Kidney epithelial cell (primary cell): ENCODE data around the gene ME3. TPM values are rescaled to one million over a fixed set of nuclear protein-coding genes. Genes with fewer than 3 reads are reported as not detected.

ENCODE experiments used
- DNase-seq: peaks from one replicate; pipeline ENCODE4 v3.0.0-alpha.2; 2010; ENCODE audit warnings: low read depth
- H3K27me3 ChIP-seq: 2 replicates; pipeline ENCODE4 v1.6.0; 2011; ENCODE audit warnings: low read length; ENCODE audit not compliant: control insufficient read depth, insufficient read depth
- H3K36me3 ChIP-seq: 2 replicates; pipeline ENCODE4 v1.5.1; 2011; ENCODE audit warnings: low read length; ENCODE audit not compliant: control insufficient read depth, insufficient read depth
- H3K4me3 ChIP-seq: 2 replicates; pipeline ENCODE4 v1.5.1; 2011; ENCODE audit warnings: low read depth, mild to moderate bottlenecking, control low read depth, low read length
- total RNA-seq: library from RNA; depleted of rRNA; stranded (reverse); fragments of >200 nt; gene quantifications from 2 replicates; pipeline ENCODE4 v1.2.3, GENCODE V29; 2015
- TF ChIP-seq, protein P1 (sequence below): IDR thresholded peaks from 2 replicates; pipeline ENCODE4 v1.5.1; 2011; ENCODE audit warnings: mild to moderate bottlenecking, moderate library complexity, low read length, control low read depth, inconsistent platforms; ENCODE audit not compliant: insufficient read depth, poor library complexity, severe bottlenecking

Gene ME3
- total RNA-seq, 1 donor from 2014 or later: 35.7 TPM

DNA sequence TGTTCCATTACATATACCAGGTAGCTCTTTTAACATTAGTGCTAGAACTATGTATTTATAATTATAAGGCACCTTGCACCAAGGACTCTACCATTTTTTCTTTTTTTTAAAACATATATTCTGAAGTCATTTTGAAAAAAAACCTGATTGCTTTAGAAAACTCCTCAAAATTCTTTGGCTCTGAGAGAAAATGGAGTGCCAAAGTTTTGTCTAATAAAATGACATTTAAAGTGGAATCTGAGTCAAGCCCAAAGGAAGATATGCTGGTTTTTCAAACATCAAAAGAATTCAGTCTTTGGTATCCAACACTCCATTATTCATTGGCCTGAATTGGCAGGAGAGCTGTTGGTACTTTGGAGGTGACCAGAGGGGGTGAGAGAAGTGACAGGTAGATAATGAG, 116.5 kb downstream of the ME3 start:
- TF ChIP-seq, protein P1, sequence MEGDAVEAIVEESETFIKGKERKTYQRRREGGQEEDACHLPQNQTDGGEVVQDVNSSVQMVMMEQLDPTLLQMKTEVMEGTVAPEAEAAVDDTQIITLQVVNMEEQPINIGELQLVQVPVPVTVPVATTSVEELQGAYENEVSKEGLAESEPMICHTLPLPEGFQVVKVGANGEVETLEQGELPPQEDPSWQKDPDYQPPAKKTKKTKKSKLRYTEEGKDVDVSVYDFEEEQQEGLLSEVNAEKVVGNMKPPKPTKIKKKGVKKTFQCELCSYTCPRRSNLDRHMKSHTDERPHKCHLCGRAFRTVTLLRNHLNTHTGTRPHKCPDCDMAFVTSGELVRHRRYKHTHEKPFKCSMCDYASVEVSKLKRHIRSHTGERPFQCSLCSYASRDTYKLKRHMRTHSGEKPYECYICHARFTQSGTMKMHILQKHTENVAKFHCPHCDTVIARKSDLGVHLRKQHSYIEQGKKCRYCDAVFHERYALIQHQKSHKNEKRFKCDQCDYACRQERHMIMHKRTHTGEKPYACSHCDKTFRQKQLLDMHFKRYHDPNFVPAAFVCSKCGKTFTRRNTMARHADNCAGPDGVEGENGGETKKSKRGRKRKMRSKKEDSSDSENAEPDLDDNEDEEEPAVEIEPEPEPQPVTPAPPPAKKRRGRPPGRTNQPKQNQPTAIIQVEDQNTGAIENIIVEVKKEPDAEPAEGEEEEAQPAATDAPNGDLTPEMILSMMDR: no peak
- Histone ChIP-seq H3K4me3 (no peak overlapping the region), H3K36me3 (no peaks in the 10 kb centered on the region), H3K27me3 (no peaks in the 10 kb centered on the region)
- DNase-seq: no peak

DNA sequence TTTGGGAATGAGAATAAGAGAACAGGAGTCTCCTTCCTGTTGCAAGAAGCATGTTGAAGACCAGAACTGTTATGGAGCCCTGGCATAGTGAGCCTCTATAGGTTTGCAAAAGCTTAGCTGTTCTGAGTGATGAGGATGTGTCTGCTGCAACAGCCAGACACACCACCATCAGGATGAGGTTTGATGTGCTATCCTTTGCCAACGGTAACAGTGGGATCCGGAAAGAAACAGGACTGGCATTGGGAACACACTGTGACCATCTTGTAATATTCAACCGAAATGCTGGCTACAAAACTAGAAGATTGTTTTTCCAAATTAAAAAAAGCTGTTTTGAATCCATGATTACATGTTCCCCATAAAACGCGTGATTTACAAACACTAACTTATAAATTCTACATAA, 117.0 kb downstream of the ME3 start:
- H3K36me3 ChIP-seq: no peaks in the 10 kb centered on the region
- TF ChIP-seq, protein P1: no peak
- no peak for DNase-seq
- H3K4me3 ChIP-seq: no peak overlapping the region
- no peaks in the 10 kb centered on the region for H3K27me3 ChIP-seq

DNA sequence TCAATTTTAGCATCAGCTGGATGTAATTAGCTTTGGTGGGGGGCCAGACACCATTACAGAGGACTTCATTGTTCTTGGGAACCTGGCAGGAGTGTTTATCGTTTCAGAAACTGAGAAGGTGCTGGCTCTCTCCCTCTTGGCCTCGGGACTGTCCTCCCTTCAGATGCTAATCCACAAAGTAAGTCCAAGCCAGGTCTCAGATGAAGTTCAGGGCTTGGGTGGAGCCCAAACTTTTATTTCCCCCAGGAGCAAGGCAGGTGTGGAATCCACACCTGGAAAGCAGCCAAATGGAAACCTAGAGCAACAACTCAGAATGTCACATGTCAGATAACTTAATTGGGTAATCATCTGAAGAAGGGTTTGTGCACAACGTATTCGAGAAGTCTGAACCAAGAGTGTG, 119.2 kb downstream of the ME3 start:
- no peak overlapping the region for H3K4me3 ChIP-seq
- no peak for DNase-seq
- H3K27me3 ChIP-seq: no peaks in the 10 kb centered on the region
- H3K36me3 ChIP-seq: no peaks in the 10 kb centered on the region
- TF ChIP-seq, protein P1: no peak

- H3K4me3 ChIP-seq: no peak overlapping the region
- peak; percentile 85 for DNase-seq
- H3K36me3 ChIP-seq: no peaks in the 10 kb centered on the region
- TF ChIP-seq, protein P1: no peak
- no peaks in the 10 kb centered on the region for H3K27me3 ChIP-seq
Observed at GRCh38 chr11:86551288-86552092, 120.9 kb downstream of the ME3 start.

GRCh38 chr11:86550757-86551156, 121.7 kb downstream of the ME3 start:
- Histone ChIP-seq H3K36me3 (no peaks in the 10 kb centered on the region), H3K4me3 (no peak overlapping the region), H3K27me3 (no peaks in the 10 kb centered on the region)
- DNase-seq: no peak
- TF ChIP-seq, protein P1: no peak
